ENCODE results near the gene KCTD16.
A peak's percentile ranks its signal among the peaks of the same experiment; 100 is the strongest.

The KCTD16 gene

GRCh38 chr5:144170276-144171024 is at the start of gene KCTD16, which contains the start of gene YIPF5:
KCTD16 (plus strand) TSS chr5:144170873.
YIPF5 (minus strand) TSS chr5:144170659; CDS start chr5:144169955, 704 bp downstream.
- peak; percentile 95 to 98 for DNase-seq

- no peak for DNase-seq
Measured at GRCh38 chr5:144121577-144121976, 49.1 kb upstream of the KCTD16 start.

GRCh38 chr5:144122081-144122480 is 48.6 kb upstream of the KCTD16 start:
- DNase-seq, result no peak

- no peak for DNase-seq
Measured at GRCh38 chr5:144122641-144123040, 48.0 kb upstream of the KCTD16 start.

GRCh38 chr5:144125163-144125726 is 45.4 kb upstream of the KCTD16 start:
- DNase-seq, result no peak

GRCh38 chr5:144126707-144127106 is 44.0 kb upstream of the KCTD16 start:
- DNase-seq, result no peak

- no peak for DNase-seq
Measured at GRCh38 chr5:144128844-144129243, 41.8 kb upstream of the KCTD16 start.

- no peak for DNase-seq
Measured at GRCh38 chr5:144130306-144130705, 40.4 kb upstream of the KCTD16 start.

GRCh38 chr5:144131261-144131660 is 39.4 kb upstream of the KCTD16 start:
- no peak for DNase-seq

- DNase-seq, result no peak
Measured at GRCh38 chr5:144133050-144133633, 37.5 kb upstream of the KCTD16 start.

GRCh38 chr5:144134194-144134826 is 36.4 kb upstream of the KCTD16 start:
- no peak for DNase-seq

GRCh38 chr5:144135113-144135762 is 35.4 kb upstream of the KCTD16 start:
- no peak for DNase-seq

GRCh38 chr5:144139586-144139985 is 31.1 kb upstream of the KCTD16 start:
- no peak for DNase-seq

- no peak for DNase-seq
Measured at GRCh38 chr5:144141585-144141984, 29.1 kb upstream of the KCTD16 start.

GRCh38 chr5:144142139-144142823 is 28.4 kb upstream of the KCTD16 start:
- DNase-seq, result peak; percentile 16 to 68

- no peak for DNase-seq
Measured at GRCh38 chr5:144142824-144143162, 27.9 kb upstream of the KCTD16 start.

- DNase-seq, result no peak
Measured at GRCh38 chr5:144143625-144144024, 27.0 kb upstream of the KCTD16 start.

GRCh38 chr5:144144956-144145751 is 25.5 kb upstream of the KCTD16 start:
- DNase-seq, result no peak

GRCh38 chr5:144151026-144151425 is 19.6 kb upstream of the KCTD16 start:
- DNase-seq, result no peak

- DNase-seq, result no peak
Measured at GRCh38 chr5:144156767-144157171, 13.9 kb upstream of the KCTD16 start.

- no peak for DNase-seq
Measured at GRCh38 chr5:144162686-144163085, 8.0 kb upstream of the KCTD16 start.

GRCh38 chr5:144166696-144167095 is 4.0 kb upstream of the KCTD16 start:
- no peak for DNase-seq
